ENCODE data around the gene JPT1.

- TF ChIP-seq CTCF (IDR thresholded peaks at IDR 0.05; ENCODE audit: low read length), result no peak
- no peak for TF ChIP-seq EZH2 (optimal IDR thresholded peaks at IDR 0.05; ENCODE audit: low read depth, low read length)
- no peak for TF ChIP-seq EZH2phosphoT487 (IDR thresholded peaks at IDR 0.05; ENCODE audit: low read length)
Observed at GRCh38 chr17:75154195-75155106, at the start of gene JPT1.
